ENCODE measurements around the gene GABRQ.

GABRQ gene

GRCh38 chrX:152637649-152638442 is at the start of gene GABRQ:
Gene GABRQ, plus strand, starts transcription at chrX:152637895. Its CDS starts 308 bp downstream, at chrX:152638203.
- no peak for DNase-seq (ENCODE audit: low read depth)

- DNase-seq (ENCODE audit: low read depth): no peak
These were observed 49.5 kb upstream of the GABRQ start for GRCh38 chrX:152588206-152588605.

GRCh38 chrX:152600853-152601633 is 36.7 kb upstream of the GABRQ start:
- no peak for DNase-seq (ENCODE audit: low read depth)

GRCh38 chrX:152601848-152602616 is 35.7 kb upstream of the GABRQ start:
- DNase-seq (ENCODE audit: low read depth): no peak

GRCh38 chrX:152614791-152615190 is 22.9 kb upstream of the GABRQ start:
- no peak for DNase-seq (ENCODE audit: low read depth)

GRCh38 chrX:152619897-152620296 is 17.8 kb upstream of the GABRQ start:
- DNase-seq (ENCODE audit: low read depth): no peak

GRCh38 chrX:152632445-152633097 is 5.1 kb upstream of the GABRQ start:
- DNase-seq (ENCODE audit: low read depth): no peak

GRCh38 chrX:152635941-152636340 is 1.8 kb upstream of the GABRQ start:
- no peak for DNase-seq (ENCODE audit: low read depth)

GRCh38 chrX:152638443-152638904 is 779 bp downstream of the GABRQ start:
- DNase-seq (ENCODE audit: low read depth): no peak

GRCh38 chrX:152639426-152639825 is 1.7 kb downstream of the GABRQ start:
- DNase-seq (ENCODE audit: low read depth): no peak

GRCh38 chrX:152640034-152640818 is 2.5 kb downstream of the GABRQ start:
- no peak for DNase-seq (ENCODE audit: low read depth)

GRCh38 chrX:152641256-152641875 is 3.7 kb downstream of the GABRQ start:
- no peak for DNase-seq (ENCODE audit: low read depth)

- DNase-seq (ENCODE audit: low read depth): no peak
These were observed 4.3 kb downstream of the GABRQ start for GRCh38 chrX:152641996-152642395.

- DNase-seq (ENCODE audit: low read depth): no peak
These were observed 5.4 kb downstream of the GABRQ start for GRCh38 chrX:152642931-152643564.

GRCh38 chrX:152646961-152647360 is 9.3 kb downstream of the GABRQ start:
- no peak for DNase-seq (ENCODE audit: low read depth)

GRCh38 chrX:152647978-152648377 is 10.3 kb downstream of the GABRQ start:
- no peak for DNase-seq (ENCODE audit: low read depth)

- no peak for DNase-seq (ENCODE audit: low read depth)
These were observed 14.4 kb downstream of the GABRQ start for GRCh38 chrX:152652060-152652459.

GRCh38 chrX:152652467-152652866 is 14.8 kb downstream of the GABRQ start:
- no peak for DNase-seq (ENCODE audit: low read depth)

- DNase-seq (ENCODE audit: low read depth): no peak
These were observed 18.4 kb downstream of the GABRQ start for GRCh38 chrX:152656087-152656486.

- no peak for DNase-seq (ENCODE audit: low read depth)
These were observed 19.2 kb downstream of the GABRQ start for GRCh38 chrX:152656890-152657289.

All from T-helper 22 cell (primary cell).